ENCODE measurements around the gene POF1B. TPM values are rescaled to one million over a fixed set of nuclear protein-coding genes. Genes with fewer than 3 reads are reported as not detected.

The POF1B gene
- polyA plus RNA-seq, 1 donor from 2014 or later, result not detected

DNA sequence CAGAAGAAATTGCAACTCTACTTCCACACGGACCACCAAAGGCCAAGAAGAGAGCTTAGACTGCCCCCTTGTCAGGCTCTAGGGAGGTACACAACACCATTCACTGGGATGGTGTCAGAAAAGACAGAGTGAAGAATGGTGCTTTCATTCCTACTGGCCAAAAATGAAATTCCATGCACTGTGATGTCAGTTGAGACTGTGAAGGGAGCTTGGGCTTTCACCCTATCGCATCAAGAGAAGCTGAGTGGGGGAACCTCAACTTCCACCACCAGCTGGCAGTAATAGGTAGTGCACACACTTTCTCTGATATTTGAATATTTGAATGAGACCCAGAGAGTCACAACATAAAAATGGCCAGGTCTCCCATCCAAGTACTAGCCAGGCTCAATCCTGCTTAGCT is 69.7 kb downstream of the POF1B start:
- Histone ChIP-seq H3K27ac (ENCODE audit: low read length) (no peak overlapping the region), H3K9me2 (ENCODE audit: insufficient read depth, low read length) (no peaks in the 10 kb centered on the region), H3K79me2 (replicated peaks; ENCODE audit: insufficient read depth, low read length) (no peaks in the 10 kb centered on the region), H3K9me3 (ENCODE audit: low read length) (no peaks in the 10 kb centered on the region), H3K36me3 (ENCODE audit: insufficient read depth, low read length) (no peaks in the 10 kb centered on the region), H3K9ac (ENCODE audit: low read length) (no peak overlapping the region), H4K20me1 (ENCODE audit: insufficient read depth) (no peaks in the 10 kb centered on the region), H3K4me2 (ENCODE audit: low read length) (no peak overlapping the region), H2AFZ (ENCODE audit: low read depth, low read length) (no peak overlapping the region), H3F3A (ENCODE audit: insufficient read depth, low read length, poor library complexity, severe bottlenecking) (no peaks in the 10 kb centered on the region), H3K27me3 (ENCODE audit: insufficient read depth, low read depth, low read length) (no peaks in the 10 kb centered on the region), H3K4me3 (ENCODE audit: low read length) (no peak overlapping the region)
- TF ChIP-seq EZH2 (IDR thresholded peaks at IDR 0.05; ENCODE audit: borderline replicate concordance, insufficient read depth, low read length, poor library complexity, severe bottlenecking) (no peak), TAF1 (IDR thresholded peaks at IDR 0.05; ENCODE audit: low read depth) (no peak), POLR2AphosphoS5 (IDR thresholded peaks at IDR 0.05) (no peak), SMC3 (conservative IDR thresholded peaks at IDR 0.05; ENCODE audit: poor library complexity) (no peak), MXI1 (conservative IDR thresholded peaks at IDR 0.05; ENCODE audit: poor library complexity, severe bottlenecking) (no peak), CTCF (IDR thresholded peaks at IDR 0.05; ENCODE audit: poor library complexity, severe bottlenecking) (no peak), RAD21 (conservative IDR thresholded peaks at IDR 0.05) (no peak), EP300 (conservative IDR thresholded peaks at IDR 0.05; ENCODE audit: poor library complexity, severe bottlenecking) (no peak)
- TF ChIP-seq, protein P1, sequence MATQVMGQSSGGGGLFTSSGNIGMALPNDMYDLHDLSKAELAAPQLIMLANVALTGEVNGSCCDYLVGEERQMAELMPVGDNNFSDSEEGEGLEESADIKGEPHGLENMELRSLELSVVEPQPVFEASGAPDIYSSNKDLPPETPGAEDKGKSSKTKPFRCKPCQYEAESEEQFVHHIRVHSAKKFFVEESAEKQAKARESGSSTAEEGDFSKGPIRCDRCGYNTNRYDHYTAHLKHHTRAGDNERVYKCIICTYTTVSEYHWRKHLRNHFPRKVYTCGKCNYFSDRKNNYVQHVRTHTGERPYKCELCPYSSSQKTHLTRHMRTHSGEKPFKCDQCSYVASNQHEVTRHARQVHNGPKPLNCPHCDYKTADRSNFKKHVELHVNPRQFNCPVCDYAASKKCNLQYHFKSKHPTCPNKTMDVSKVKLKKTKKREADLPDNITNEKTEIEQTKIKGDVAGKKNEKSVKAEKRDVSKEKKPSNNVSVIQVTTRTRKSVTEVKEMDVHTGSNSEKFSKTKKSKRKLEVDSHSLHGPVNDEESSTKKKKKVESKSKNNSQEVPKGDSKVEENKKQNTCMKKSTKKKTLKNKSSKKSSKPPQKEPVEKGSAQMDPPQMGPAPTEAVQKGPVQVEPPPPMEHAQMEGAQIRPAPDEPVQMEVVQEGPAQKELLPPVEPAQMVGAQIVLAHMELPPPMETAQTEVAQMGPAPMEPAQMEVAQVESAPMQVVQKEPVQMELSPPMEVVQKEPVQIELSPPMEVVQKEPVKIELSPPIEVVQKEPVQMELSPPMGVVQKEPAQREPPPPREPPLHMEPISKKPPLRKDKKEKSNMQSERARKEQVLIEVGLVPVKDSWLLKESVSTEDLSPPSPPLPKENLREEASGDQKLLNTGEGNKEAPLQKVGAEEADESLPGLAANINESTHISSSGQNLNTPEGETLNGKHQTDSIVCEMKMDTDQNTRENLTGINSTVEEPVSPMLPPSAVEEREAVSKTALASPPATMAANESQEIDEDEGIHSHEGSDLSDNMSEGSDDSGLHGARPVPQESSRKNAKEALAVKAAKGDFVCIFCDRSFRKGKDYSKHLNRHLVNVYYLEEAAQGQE (IDR thresholded peaks at IDR 0.05; ENCODE audit: borderline replicate concordance), result no peak

GRCh38 chrX:85303544-85303943 is 75.9 kb downstream of the POF1B start:
- Histone ChIP-seq H2AFZ (ENCODE audit: low read depth, low read length) (no peak overlapping the region), H3F3A (ENCODE audit: insufficient read depth, low read length, poor library complexity, severe bottlenecking) (no peaks in the 10 kb centered on the region), H3K9me3 (ENCODE audit: low read length) (no peaks in the 10 kb centered on the region), H4K20me1 (ENCODE audit: insufficient read depth) (no peaks in the 10 kb centered on the region), H3K4me2 (ENCODE audit: low read length) (no peak overlapping the region), H3K9me2 (ENCODE audit: insufficient read depth, low read length) (no peaks in the 10 kb centered on the region), H3K4me3 (ENCODE audit: low read length) (no peak overlapping the region), H3K27ac (ENCODE audit: low read length) (no peak overlapping the region), H3K36me3 (ENCODE audit: insufficient read depth, low read length) (no peaks in the 10 kb centered on the region), H3K79me2 (replicated peaks; ENCODE audit: insufficient read depth, low read length) (no peaks in the 10 kb centered on the region), H3K27me3 (ENCODE audit: insufficient read depth, low read depth, low read length) (no peaks in the 10 kb centered on the region), H3K9ac (ENCODE audit: low read length) (no peak overlapping the region)
- TF ChIP-seq RAD21 (conservative IDR thresholded peaks at IDR 0.05) (no peak), MXI1 (conservative IDR thresholded peaks at IDR 0.05; ENCODE audit: poor library complexity, severe bottlenecking) (no peak), TAF1 (IDR thresholded peaks at IDR 0.05; ENCODE audit: low read depth) (no peak), EP300 (conservative IDR thresholded peaks at IDR 0.05; ENCODE audit: poor library complexity, severe bottlenecking) (no peak), EZH2 (IDR thresholded peaks at IDR 0.05; ENCODE audit: borderline replicate concordance, insufficient read depth, low read length, poor library complexity, severe bottlenecking) (no peak), POLR2AphosphoS5 (IDR thresholded peaks at IDR 0.05) (no peak), SMC3 (conservative IDR thresholded peaks at IDR 0.05; ENCODE audit: poor library complexity) (no peak), CTCF (IDR thresholded peaks at IDR 0.05; ENCODE audit: poor library complexity, severe bottlenecking) (no peak)
- TF ChIP-seq, protein P1 (IDR thresholded peaks at IDR 0.05; ENCODE audit: borderline replicate concordance), result no peak

All from neural cell (in vitro differentiated cells).